GM12878 (cell line): ENCODE data around the gene GCM1.

Experiments
- POLR2AphosphoS5 ChIP-seq: IDR thresholded peaks from 2 replicates; pipeline ENCODE4 v1.6.1; 2011; ENCODE audit warnings: mild to moderate bottlenecking, low read length, inconsistent platforms
- ZNF274 ChIP-seq: IDR thresholded peaks from one replicate; pipeline ENCODE4 v1.8.0; 2011; ENCODE audit not compliant: insufficient read length, insufficient read depth
- ZNF687 ChIP-seq: fragments of 450-650 bp; IDR thresholded peaks from 2 replicates; pipeline ENCODE4 v1.6.1; 2017; ENCODE audit warnings: mild to moderate bottlenecking, moderate library complexity
- TF ChIP-seq, protein P1 (sequence below): IDR thresholded peaks from 2 replicates; pipeline ENCODE4 v1.6.1; 2011; ENCODE audit warnings: low read depth, low read length, improper control_type of control experiment, borderline replicate concordance

GRCh38 chr6:53111865-53112264 is 36.8 kb downstream of the GCM1 start:
- TF ChIP-seq, protein P1, sequence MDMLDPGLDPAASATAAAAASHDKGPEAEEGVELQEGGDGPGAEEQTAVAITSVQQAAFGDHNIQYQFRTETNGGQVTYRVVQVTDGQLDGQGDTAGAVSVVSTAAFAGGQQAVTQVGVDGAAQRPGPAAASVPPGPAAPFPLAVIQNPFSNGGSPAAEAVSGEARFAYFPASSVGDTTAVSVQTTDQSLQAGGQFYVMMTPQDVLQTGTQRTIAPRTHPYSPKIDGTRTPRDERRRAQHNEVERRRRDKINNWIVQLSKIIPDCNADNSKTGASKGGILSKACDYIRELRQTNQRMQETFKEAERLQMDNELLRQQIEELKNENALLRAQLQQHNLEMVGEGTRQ: no peak
- TF ChIP-seq ZNF687: no peak
- no peak for TF ChIP-seq ZNF274
- TF ChIP-seq POLR2AphosphoS5: no peak
